Dermis microvascular lymphatic vessel endothelial cell (primary cell): Measurements from ENCODE around the gene SULT4A1. TPM values are rescaled to one million over a fixed set of nuclear protein-coding genes. Genes with fewer than 3 reads are reported as not detected.

ENCODE experiments used
- DNase-seq, 2 donors: peaks; one replicate each; pipeline versions ENCODE4 v3.0.0 to v3.0.0-alpha.2; 2010; ENCODE audit warnings: low read depth in 2 of 2
- total RNA-seq: library from RNA; depleted of rRNA; stranded (reverse); fragments of >200 nt; gene quantifications from 2 replicates; pipeline ENCODE4 v1.2.1, GENCODE V29; 2014

SULT4A1 gene
- total RNA-seq, 1 donor from 2014 or later = not detected

DNA sequence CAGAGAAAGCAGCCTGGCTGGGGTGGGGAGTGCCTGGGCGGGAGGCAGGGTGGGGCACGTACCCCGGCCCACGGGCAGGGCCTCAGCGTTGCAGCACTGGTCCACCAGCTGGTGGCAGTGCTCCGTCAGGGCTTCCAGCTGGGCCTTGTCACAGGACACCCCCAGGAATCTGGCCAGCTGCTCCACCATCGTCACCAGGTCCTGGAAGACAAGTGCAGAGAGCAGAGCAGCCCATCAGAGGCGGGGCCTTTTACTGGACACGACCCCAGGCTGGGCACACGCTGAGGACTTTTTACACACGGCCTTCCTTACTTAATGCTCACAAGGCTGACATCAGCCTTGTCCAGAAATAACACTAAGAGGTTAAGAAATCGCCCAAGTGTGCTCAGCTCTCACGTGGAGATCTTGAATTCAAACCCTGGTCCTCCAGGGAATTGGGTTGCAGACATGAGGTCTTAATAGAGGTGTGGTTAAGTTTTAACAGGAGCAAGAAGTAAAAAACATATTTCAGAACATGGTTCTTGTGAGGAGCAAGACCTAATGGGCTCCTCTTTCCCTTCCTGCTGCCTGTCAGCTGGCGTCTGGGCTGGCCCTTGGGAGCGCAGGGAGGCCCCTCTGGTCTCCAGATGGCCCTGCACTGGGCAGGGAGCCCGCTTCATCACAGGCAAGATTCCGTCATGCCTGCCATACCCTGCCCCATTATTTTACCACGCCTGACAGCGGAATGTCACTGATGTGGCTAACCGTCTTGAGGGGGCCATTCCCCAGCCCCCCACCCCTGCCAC lies 33.1 kb downstream of the SULT4A1 start:
- DNase-seq = no peak

DNA sequence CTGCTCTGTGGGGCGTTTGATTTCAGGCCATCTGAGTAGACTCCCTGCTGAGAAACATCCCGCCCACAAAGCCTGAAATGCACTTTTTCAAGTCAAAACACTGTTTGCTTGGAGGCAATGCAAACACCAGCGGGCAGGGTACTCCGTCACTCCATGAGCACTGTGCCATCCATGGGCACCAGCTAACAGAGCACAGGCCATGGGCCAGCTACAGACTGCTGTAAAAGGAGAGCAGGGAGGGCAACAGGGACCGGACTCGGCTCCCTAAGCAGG lies 33.7 kb downstream of the SULT4A1 start:
- no peak for DNase-seq

DNA sequence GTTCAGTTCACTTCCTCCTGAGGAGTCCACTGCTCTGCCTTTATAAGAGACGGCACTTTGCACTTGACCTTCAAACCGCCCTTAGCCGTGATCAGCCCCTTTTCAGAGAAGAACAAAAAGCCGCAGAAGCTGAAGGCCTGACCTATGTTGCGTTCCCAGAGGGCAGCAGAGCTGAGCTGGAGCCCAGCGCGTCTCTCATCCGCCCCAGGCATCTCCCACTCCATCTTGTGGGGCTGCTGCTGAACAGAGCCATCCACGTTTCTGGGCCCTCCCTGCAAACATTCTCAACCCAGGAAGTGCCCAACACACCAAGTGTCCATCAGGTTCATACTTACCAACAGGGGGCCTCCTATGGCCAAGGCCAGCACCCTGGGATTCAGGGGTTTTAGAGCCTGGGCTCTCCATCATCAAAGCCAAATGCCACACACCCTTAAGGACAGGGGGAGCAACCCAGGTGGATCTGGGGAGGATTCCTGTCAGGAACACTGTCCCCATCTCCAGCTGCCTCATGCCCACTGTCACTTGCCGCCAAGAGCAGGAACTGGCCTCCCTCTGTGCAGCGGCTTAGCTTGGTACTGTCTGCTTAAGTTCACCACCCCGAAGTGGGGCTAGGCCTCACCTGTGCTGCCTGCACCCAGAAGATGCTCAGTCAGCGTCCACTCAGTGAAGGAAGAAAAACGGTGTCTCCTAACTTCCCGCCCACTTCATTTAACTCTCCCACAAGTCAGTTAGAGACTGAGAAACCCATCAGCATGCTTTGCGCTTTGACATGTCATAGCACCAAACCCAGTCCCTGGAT lies 34.2 kb downstream of the SULT4A1 start:
- no peak for DNase-seq

DNA sequence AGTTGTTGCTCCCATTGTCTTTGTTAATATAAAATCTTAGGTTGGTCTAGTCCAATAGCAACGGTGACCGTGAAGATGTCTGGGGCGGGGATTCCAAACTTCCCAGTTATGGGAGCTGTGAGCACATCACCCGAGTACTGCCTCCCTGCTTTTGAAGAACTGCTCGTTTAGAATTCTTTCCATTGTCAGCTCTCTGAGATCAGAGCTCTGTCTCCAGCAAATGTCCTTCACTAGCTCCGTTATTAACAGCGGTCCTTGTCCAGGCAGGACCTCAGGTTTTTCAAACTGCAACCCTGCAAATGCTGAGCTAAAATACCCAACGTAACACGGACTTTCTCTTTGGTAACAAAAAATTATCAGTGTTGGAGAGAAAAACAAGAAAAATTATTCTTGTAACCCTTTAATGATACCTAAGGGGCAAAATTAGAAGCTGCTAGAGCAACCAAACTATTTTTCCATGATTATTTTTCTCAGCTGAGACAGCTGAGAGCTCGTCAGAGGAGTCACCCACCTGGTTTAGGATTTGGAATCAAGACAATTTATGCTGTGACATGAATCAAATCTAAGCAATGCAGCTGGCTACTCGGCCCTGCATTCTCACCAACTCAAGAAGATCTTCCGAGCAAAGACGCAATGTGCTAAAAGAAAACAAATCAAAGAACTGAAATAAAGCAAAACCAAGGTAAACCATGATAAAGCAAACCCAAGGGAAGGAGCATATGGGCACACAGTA lies 35.1 kb downstream of the SULT4A1 start:
- DNase-seq = no peak

DNA sequence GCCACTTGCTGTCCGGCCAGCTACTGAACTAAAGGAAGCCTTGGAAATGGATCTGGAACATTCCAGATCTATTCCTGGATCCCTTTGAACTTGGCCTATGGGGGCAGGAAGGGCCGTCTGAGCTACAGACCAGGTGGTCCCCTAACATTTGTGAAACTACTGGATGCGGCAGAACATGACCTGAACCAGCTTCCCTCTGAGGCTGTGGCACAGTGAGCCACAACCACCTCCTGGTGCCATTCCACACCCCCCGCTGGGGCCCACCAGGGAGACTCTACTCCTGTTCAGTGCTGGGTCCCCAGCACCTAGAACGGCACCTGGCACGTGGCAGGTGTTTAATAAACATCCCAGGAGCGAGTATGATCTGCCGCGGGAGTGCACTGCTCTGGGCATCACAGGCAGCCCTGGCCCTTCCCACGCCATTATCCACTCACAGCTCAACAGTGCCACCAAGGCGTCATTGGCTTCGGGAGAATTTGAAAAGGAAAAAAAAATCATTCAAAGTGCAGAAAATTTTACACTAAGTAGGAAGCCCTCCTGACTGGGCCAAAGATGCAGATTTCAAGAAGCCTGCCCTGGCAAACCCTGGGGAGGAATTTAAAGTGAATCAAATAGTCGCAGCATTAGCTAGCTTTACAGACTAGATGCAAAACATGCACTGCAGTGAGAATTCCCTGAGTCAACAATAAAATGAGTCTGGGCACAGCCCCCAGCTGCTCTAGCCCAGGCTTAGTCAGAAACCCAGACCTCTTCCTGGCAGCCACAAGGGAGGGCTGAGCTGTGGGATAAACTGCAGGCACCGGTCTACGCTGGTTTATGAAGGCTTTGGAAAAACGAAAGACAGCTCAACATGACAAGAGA lies 35.9 kb downstream of the SULT4A1 start:
- no peak for DNase-seq

DNA sequence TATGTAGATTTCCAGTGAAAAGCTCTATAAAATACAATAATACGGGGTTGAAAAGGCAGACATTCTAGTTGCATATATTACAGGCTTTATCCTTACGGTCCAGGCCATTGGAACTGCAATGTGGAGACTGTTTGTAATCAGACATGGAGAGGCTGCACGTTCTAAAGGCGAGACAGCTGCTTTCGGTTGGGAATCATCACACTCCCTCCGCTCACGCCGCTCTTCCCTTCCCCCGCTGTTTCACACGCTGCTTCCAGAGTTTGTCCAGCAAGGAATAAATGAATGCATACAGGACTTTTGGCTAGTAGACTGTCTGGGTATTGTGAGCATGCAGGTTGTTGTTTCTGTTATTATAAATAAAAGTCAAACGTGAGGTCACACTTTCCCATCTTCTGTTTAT lies 36.7 kb downstream of the SULT4A1 start:
- DNase-seq = no peak

DNA sequence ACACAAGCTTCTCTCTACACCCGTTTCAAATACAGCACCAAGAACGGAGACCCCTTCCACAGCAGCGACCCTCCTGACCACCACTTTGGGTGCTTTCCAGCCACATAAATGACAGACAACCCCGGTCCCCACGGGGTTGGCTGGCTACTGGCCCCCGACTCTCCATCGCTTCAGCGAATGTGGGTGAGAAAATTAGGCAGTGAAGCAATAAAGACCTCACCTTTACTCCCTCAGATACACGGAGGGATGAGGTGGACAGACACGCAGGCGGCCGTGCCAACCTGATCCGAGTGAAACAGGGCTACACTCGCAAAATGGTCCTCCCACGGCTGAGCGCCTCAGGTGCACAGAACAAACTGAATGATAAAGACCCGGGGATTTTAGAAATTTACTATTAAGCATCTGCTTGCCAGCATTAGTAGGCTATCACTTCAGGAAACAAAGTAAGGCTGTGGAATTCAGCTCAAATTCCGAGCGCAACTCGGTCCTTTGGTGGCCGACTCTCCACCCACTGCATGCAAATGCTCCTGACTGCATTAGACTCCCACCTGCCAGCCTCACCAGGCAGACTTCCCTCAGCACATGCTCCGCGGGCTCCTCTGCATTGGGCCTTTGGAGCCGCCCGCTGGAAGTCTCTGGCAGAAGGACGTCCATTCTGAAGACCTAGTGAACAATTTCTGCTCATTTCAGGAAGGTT lies 37.4 kb downstream of the SULT4A1 start:
- DNase-seq = no peak

DNA sequence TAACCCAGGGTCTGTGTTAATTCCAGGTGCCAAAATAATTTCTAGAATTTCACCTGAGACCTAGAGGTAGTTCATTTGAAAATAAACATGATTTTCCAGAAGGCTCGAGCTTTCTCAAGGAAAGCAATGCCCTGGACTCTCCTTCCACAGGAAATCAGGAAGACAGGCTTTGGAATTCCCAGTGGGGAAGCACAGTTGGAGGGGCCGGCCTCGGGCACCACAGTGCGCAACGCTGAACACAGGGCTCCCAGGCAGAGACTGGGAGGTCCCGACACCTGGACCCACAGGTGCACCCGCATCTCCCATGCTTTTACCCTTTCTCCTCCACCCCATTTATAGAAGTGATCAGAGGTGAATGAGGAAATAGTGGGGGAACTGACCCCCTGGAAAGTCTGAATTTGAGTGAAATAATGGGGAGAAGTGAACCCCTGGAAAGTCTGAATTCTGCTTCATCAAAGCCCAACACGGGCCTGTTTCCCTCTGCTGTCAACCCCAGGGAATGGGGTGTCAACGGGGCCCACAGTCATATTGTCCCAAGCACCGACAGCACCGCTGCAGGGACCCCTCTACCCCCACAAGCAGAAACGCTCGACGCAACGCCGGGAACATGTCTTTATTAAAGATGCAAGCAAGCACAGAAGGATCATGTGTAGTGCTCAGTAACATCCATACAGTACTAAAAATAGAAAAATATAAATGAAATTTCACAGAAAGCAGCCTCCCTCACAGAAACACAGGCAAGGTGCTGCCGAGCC lies 38.2 kb downstream of the SULT4A1 start:
- no peak for DNase-seq

DNA sequence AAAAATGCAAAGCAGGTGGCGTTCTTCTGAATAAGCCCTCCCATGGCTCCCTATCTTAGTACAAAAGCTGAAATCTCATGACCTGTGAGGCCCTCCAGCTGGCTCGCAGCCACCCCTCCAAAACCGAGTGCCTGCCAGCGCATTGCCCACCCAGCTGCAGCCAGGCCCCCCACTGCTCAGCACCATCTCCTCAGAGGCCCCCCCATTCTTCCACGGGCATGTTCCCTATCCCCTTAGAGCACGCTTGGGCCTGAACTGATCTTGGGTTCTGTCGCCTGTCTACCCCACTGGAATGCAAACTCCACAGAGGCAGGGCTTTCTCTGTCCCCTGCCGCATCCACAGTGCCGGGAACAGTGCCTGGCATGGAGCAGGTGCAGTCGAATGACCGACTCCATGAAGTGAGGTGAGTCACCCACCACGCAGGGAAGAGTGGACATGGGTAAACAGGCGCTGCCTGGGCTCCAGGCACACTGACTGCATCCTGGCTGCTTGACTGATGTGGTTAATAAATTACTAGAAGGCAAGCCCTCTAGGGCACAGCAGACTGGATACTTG lies 38.9 kb downstream of the SULT4A1 start:
- DNase-seq = no peak

DNA sequence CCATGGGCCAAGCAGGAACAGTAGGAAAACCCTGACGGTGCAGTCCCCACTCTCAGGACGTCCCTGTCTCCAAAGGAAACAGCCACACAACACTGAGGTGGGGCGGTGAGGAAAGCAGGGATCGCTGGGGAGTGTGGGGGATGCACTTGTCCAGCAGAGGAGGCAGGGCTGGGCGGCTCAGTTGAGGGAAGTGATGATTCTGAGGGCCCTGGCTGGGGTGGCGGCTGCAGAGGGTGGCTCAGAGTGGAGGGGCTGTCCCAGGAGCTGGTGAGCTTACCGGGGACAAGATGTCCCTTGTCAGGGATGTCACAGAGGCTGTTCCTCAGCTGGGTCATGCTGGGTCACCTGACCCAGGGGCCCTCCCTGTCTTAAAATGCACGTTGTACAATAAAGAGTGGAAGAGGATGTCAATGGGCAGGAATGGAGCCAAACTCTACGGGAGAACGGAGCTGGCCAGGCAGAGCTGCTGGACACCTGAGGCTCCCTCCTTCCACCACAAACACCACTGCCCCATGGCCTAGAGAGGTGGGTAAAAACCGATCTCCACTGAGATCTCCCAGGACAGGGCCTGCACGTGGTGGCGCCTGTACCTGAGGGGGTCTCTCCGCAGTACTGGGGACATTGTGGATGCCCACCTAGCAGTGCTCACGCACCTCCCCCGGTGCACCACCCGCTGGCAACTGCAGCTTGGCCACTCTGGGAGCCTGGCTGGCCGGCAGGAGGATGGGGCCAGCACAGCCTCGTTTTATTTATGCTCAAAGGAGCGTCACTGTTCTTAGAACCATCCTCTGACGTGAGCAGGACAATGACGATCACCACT lies 40.5 kb downstream of the SULT4A1 start:
- no peak for DNase-seq

DNA sequence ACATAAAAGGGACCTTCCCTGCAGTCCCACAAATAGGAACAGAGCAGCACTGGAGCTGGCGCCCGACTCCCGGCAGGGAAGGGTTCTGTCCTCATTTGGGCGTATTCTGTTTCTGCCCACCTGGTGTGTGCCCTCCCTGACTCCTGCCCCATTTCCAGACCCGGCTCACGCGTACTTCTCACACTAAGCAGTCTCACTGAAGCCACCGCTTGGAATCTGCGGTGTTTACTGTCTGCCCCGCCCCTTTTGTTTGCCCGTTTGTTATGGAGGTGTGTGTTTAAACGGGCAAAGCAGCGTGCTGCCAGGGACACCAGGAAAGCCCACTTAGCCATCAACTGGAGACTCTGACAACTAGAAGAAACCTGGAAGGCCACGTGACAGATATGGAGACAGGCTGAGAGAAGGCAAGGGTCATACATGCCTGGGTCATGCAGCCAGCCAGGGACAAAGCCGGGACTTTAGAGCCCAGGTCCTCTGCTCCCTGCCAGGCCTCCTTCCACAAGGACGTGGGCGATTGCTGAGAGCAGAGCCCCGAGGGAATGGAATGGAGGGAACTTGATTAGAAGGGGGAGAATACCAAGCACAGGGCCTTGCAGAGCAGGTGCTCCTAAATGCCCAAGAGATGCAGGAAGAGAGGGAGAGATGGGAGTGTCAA lies 41.5 kb downstream of the SULT4A1 start:
- DNase-seq = no peak

DNA sequence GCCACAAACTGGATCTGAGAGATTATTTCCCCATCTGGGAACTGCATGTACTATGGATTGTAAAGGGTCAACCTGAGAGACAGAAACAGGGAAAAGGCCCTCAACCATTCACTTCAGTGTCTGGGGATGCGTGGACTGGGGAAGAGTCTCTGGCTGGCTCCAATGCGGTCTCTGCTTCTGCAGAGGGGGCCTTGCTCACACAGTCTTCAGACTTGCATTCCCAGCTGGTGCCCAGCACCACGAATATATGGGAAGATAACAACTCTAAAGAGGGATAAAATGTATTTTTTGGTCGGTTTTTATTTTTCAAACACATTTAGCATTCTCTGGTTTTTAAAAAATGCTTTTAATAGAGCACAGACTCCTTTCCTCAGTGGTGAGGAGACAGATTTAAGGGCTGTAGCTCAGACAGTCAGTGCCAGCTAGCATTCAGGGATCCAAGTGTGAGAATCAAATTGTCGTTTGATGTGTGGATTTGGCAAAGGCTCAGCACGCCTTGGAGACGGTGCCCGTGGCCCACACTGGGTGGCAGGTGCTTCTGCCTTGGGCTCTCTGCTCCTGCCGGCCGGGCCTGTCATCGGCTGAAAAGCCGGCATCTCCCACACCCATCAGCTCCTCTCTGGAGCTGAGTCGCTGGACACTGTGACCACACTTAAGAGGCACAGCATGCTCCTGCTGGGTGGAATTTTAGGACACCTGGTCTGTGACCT lies 42.2 kb downstream of the SULT4A1 start:
- no peak for DNase-seq

DNA sequence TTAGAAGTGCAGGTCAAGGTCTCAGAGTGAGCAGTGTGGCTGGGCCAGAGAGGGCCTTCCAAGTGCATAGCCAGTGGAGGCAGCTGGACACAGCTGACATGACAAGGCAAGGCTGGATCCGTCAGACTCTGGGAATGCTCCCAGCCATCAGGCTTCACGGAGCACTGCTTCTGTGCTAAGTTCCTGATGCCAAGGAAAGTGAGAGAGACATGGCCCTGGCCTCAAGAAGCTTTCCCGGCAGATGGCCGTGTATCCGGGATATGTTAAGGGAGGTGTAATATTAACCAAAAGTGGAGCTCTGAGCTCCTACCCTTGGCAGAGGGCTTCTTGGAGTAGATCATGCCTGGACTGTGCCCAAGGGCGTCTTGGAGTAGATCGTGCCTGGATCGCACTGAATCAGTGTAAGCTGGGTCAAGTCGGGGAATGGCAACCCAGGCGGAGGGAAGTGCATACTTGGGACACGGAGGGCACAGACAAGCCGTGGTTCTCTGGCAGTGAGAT lies 42.8 kb downstream of the SULT4A1 start:
- no peak for DNase-seq

DNA sequence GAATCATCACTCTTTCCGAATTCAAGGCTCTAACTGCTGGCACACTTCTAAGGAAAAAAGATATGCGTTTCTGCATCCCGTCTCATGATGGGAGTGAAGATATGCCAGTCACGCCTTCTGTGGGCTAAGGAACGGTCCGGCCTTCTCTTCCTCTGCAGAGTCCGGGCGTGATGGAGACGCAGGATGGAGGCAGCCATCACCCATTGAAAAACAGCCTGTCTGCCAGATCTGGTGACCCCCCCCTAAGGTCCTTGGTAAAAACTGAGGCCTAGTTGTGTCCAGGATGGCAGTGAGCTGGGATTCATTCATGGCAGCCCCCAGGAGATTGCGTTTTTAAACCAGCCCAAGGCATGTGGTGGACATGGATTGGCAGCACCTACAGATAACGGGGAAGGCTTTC lies 43.3 kb downstream of the SULT4A1 start:
- DNase-seq = no peak

DNA sequence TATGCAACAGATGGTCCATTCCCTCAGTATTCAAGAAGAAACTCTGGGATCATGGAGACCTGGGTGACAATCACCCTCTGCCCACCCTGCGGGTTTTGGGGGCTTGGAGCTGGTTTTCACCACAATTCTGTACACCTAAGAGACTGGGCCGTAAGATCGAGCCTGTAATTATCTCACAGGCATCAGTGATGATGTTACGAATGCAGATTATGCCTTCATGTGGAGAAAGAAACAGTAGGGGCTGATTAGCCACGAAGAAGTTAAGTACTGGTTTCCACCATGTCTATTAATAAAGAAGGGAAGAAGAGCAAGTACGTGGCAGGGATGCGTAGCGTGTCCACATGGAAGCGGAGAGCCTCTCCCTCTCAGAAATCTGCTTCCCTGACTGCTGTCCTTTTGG lies 44.9 kb downstream of the SULT4A1 start:
- no peak for DNase-seq

DNA sequence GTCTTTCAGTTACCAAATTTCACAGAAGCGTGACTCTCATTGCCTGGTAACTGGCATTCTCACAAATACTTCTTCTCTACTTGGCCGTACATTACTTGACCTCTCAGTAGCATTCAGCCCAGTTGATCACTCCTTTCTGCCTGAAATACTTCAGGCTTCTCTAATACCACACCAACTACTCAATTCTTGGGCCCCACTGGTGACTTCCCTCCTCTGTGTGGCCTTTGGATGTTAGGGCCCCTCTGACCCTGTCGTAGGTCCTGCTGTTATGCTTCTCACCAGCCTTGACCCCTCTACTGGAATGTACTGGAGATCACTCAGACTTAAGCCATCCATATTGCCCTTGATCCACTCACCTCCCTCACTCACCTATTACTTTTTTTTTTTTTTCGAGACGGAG lies 48.0 kb downstream of the SULT4A1 start:
- DNase-seq = no peak

DNA sequence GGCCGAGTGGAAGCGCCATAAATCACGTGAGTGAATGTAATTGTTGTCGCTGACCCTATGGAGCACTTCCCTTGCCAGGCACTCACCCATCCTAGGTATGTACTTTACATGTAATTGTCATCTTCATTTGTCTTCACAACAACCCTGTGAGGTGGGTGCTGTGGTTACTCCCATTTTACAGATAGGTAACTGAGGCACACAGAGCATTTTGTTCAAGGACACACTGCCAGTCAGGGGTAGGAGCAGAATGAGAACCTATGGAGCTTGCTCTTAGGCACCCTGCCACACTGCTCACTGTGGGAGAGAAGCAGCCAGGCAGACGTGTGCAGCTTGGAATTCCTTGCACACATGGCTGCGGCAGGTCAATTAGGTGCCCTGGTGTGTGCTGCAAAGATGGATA lies 49.4 kb downstream of the SULT4A1 start:
- DNase-seq = no peak
